AG04450 (cell line): Measurements from ENCODE around the gene SPATA31C2. TPM values are rescaled to one million over a fixed set of nuclear protein-coding genes. Genes with fewer than 3 reads are reported as not detected.

Source experiments
- CTCF ChIA-PET: fragments of 300-600, 350-600 bp; formaldehyde crosslinking; extraction: SDS; loops from one replicate; lab custom pipeline; 2022; ENCODE audit warnings: antibody characterized with exemption, inconsistent platforms; lab: Charles Lee
- POLR2A ChIA-PET: fragments of 350-600 bp; formaldehyde crosslinking; extraction: SDS; loops from one replicate; lab custom pipeline; 2021; ENCODE audit warnings: antibody characterized with exemption, inconsistent platforms; lab: Yijun Ruan, JAX
- DNase-seq: peaks from one replicate; pipeline ENCODE4 v3.0.0-alpha.2; 2011; ENCODE audit warnings: low read depth, low spot score
- H3K27ac ChIP-seq: one replicate; pipeline ENCODE4 v1.5.1; 2012; ENCODE audit warnings: low read depth, low read length, control low read depth
- H3K27me3 ChIP-seq: one replicate; pipeline ENCODE4 v1.6.0; 2012; ENCODE audit warnings: low read length; ENCODE audit not compliant: control insufficient read depth, insufficient read depth
- H3K4me3 ChIP-seq: 2 replicates; pipeline ENCODE4 v1.5.1; 2011; ENCODE audit warnings: mild to moderate bottlenecking, low read depth, low read length, control low read depth
- H3K9me3 ChIP-seq: 2 replicates; pipeline ENCODE4 v1.5.1; 2012; ENCODE audit warnings: low read length; ENCODE audit not compliant: control insufficient read depth, insufficient read depth
- polyA plus RNA-seq: library from polyadenylated mRNA; depleted of rRNA; stranded (reverse); fragments of >200 nt; gene quantifications from 2 replicates; pipeline ENCODE4 v1.2.3, GENCODE V29; 2011
- TF ChIP-seq, protein P1 (sequence below): IDR thresholded peaks from 2 replicates; pipeline ENCODE4 v1.5.1; 2011; ENCODE audit warnings: low read depth, low read length, control low read depth, inconsistent platforms

SPATA31C2 gene
- polyA plus RNA-seq, 1 experiment = not detected

DNA sequence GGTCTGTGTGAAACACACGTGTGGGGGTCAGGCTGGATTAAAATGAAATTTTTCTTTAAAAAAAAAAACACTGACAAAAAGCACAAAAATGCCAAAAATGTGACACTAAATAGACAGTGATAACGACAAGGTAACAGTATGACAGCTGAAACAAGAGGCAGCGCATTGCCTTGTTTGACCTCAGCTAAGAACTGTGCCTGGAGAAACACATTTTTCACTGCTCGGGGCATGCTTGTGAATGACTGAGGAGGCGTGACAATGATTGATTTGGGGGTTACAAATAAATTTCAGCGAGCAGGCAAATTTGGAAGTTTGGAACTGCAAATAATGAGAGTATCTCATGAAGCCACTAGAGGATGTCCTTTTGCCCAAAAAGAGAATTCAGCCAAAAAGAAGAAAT lies 44.2 kb upstream of the SPATA31C2 start:
- POLR2A ChIA-PET = no interaction called here
- TF ChIP-seq, protein P1, sequence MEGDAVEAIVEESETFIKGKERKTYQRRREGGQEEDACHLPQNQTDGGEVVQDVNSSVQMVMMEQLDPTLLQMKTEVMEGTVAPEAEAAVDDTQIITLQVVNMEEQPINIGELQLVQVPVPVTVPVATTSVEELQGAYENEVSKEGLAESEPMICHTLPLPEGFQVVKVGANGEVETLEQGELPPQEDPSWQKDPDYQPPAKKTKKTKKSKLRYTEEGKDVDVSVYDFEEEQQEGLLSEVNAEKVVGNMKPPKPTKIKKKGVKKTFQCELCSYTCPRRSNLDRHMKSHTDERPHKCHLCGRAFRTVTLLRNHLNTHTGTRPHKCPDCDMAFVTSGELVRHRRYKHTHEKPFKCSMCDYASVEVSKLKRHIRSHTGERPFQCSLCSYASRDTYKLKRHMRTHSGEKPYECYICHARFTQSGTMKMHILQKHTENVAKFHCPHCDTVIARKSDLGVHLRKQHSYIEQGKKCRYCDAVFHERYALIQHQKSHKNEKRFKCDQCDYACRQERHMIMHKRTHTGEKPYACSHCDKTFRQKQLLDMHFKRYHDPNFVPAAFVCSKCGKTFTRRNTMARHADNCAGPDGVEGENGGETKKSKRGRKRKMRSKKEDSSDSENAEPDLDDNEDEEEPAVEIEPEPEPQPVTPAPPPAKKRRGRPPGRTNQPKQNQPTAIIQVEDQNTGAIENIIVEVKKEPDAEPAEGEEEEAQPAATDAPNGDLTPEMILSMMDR = no peak
- CTCF ChIA-PET = interaction anchor here (0.7 kb wide), 1 partner anchor 202 kb away, joined by 3 read pairs; no protein-coding TSS in a partner anchor
- peaks cover 3% of the 10 kb centered on the region; the same call in 1 of the 2 replicates for H3K9me3 ChIP-seq
- DNase-seq = no peak
- no peak overlapping the region for H3K4me3 ChIP-seq
- H3K27ac ChIP-seq = no peak overlapping the region
- H3K27me3 ChIP-seq = no peaks in the 10 kb centered on the region

DNA sequence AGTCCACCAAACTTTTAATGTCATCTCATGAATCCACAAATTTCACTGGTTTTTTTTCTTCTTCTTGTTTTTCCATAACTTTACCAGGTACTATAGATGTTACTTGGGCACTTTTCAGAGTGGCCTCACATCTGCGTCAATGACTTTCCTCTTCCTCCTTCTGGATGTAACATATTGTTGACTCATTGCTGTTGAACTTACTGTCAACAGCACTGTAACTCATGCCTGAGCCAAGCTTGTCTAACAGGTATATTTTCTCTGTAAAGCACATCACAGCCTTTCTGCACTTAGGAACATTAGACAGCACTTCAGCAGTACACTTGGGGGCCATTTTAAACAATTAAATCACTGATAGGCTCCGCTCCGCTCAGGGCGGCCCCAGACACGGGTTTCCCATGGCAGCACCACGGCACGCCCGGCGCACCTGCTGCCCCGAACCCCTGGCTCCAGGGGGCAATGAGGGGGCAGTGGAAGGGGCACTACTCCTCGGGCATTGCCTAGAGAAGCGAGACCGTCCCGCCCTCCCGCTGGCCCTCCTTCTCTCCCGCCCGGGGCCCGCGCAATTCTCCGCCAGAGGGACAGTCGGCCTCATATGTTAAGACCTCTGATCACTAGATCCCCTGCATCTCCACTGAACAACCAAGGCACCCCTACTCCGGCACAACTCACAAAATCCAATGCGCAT lies 41.9 kb upstream of the SPATA31C2 start:
- Histone ChIP-seq H3K27me3 (no peaks in the 10 kb centered on the region), H3K27ac (no peak overlapping the region), H3K9me3 (peaks cover 3% of the 10 kb centered on the region; the same call in 1 of the 2 replicates), H3K4me3 (no peak overlapping the region)
- no peak for DNase-seq
- POLR2A ChIA-PET = no interaction called here
- TF ChIP-seq, protein P1 = no peak
- CTCF ChIA-PET = no interaction called here

DNA sequence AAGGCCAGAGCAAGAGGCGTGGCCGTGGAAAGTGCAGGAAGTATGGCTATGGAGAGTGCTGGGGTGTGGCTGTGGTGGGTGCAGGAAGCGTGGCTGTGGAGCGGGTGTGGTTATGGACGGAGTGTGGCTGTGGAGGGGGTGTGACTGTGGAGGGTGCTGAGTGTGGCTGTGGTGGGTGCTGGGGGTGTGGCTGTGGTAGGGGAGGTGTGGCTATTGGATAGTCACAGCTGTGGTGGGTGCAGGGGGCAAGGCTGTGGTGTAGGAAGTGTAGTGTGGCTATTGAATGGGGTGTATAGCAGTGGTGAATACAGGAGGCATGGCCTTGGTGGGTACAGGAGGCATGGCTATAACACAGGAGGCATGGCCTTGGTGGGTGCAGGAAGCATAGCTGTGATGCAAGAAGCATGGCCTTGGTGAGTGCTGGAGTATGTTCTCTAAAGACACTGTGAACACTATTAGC lies 40.8 kb upstream of the SPATA31C2 start:
- ChIA-PET POLR2A (no interaction called here), CTCF (no interaction called here)
- no peak for DNase-seq
- Histone ChIP-seq H3K4me3 (no peak overlapping the region), H3K27ac (no peak overlapping the region), H3K27me3 (no peaks in the 10 kb centered on the region), H3K9me3 (peaks cover 3% of the 10 kb centered on the region; the same call in 1 of the 2 replicates)
- TF ChIP-seq, protein P1 = no peak

DNA sequence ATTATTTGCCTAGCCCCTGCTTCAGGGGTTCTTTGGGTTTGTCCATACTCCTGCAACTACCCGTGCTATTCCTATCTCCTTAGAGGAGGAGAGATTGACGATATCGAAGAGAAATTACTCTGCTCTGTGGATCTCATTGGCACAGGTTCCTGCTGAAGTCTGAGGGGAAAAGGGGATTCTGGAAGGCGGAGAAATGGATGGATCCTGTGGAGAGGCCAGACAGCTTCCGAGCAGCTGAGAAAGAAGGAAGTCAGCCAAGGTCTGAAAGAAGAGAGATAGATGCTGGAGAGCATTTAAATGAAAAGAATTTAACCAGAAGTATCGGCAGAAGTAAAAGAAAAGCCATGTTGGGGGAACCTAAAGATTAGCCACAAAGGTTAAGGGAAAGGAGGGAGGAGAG lies 40.4 kb upstream of the SPATA31C2 start:
- no peak for DNase-seq
- H3K27ac ChIP-seq = no peak overlapping the region
- TF ChIP-seq, protein P1 = no peak
- ChIA-PET POLR2A (no interaction called here), CTCF (no interaction called here)
- peaks cover 3% of the 10 kb centered on the region; the same call in 1 of the 2 replicates for H3K9me3 ChIP-seq
- no peaks in the 10 kb centered on the region for H3K27me3 ChIP-seq
- no peak overlapping the region for H3K4me3 ChIP-seq

DNA sequence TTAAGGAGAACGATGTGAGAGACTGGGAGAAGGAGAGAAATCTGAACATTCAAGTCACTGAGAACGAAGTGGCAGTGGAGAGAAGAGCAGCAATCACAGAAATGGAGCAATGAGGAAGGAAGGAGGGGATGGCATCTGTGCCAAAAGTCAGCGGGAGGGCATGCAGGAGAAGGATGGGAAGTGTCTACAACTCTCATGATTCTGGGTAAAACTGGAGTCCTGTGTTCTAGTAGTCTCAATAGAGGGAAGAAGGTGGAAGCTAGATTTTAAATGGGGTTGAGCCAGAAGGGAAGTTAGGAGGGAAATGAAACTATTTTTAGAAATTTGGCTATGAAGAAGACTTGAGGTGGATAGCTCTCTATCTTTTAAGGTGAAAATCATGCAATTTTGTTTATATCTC lies 39.1 kb upstream of the SPATA31C2 start:
- POLR2A ChIA-PET = no interaction called here
- H3K9me3 ChIP-seq = peaks cover 3% of the 10 kb centered on the region; the same call in 1 of the 2 replicates
- H3K27ac ChIP-seq = no peak overlapping the region
- H3K4me3 ChIP-seq = no peak overlapping the region
- no peaks in the 10 kb centered on the region for H3K27me3 ChIP-seq
- CTCF ChIA-PET = no interaction called here
- TF ChIP-seq, protein P1 = no peak
- no peak for DNase-seq
